Transverse colon (tissue), 4 donors: ENCODE data around the gene GRAP.
"Not testable (repeated sequence)": the region's sequence is repeated elsewhere in the genome, so short reads cannot be mapped to it uniquely, and the experiment has no call there.

Source experiments
- CTCF ChIP-seq, 5 experiments: fragments of 200-600 bp in 3 of 5; fragments of 450-650 bp in 2 of 5; sonication (generic) in 3 of 5; IDR thresholded peaks; 1 replicate in 2 of 5; 2 replicates in 3 of 5; pipeline ENCODE4 v1.5.1; 2016 to 2017; ENCODE audit warnings: antibody characterized with exemption in 5 of 5, inconsistent platforms in 3 of 5, mild to moderate bottlenecking in 2 of 5, moderate library complexity in 1 of 5
- EP300 ChIP-seq: sonication (generic); formaldehyde crosslinking; IDR thresholded peaks from one replicate; pipeline ENCODE4 v1.6.1; 2017; ENCODE audit warnings: antibody characterized with exemption, low read depth
- POLR2A ChIP-seq: fragments of 450-650 bp; IDR thresholded peaks from one replicate; pipeline ENCODE4 v1.6.1; 2016; ENCODE audit warnings: antibody characterized with exemption, mild to moderate bottlenecking, moderate library complexity
- POLR2AphosphoS5 ChIP-seq, 3 donors: sonication (generic); formaldehyde crosslinking; IDR thresholded peaks; one replicate each; pipeline ENCODE4 v1.6.1; 2016; ENCODE audit warnings: antibody characterized with exemption in 3 of 3

GRCh38 chr17:19092737-19093683 lies 46.3 kb upstream of the GRAP start:
- TF ChIP-seq EP300; CTCF (IDR thresholded peaks at IDR 0.05); POLR2A: not testable (repeated sequence)
- peak in 1 of 3 donors; percentile 36 for TF ChIP-seq POLR2AphosphoS5 (IDR thresholded peaks at IDR 0.05)
